ENCODE results near the gene CDS1.

DNA sequence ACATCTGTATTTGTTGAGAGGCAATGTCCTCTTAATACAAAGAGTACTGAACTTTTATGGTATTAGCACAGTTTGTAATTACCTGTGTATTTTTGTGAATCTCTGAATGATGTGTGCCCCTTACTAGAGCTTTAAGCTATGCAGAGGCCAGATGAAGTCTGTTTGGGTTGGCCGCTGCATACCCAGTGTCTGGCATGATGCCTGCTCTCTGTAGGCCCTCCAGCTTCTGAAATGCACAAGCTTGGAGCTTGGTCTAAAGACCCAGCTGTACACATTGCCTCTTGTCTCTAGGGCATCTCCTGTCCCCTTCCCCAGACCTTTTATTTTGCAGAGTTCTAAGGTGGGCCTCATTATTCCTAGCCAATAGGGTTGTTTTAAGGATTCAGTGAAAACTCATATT lies 68.6 kb downstream of the CDS1 start:
- no peak for TF ChIP-seq EZH2phosphoT487 (IDR thresholded peaks at IDR 0.05; ENCODE audit: insufficient read depth, low read depth)
- TF ChIP-seq EZH2 (IDR thresholded peaks at IDR 0.05; ENCODE audit: insufficient read depth, poor library complexity, severe bottlenecking): no peak
